BJ (cell line): ENCODE measurements around the gene CCBE1. TPM values are rescaled to one million over a fixed set of nuclear protein-coding genes. Genes with fewer than 3 reads are reported as not detected.
"Not testable (repeated sequence)": the region's sequence is repeated elsewhere in the genome, so short reads cannot be mapped to it uniquely, and the experiment has no call there.

Experiments
- CTCF ChIA-PET: fragments of 350-600 bp; formaldehyde crosslinking; extraction: SDS; loops from one replicate; lab custom pipeline; 2021; ENCODE audit warnings: antibody characterized with exemption, inconsistent platforms; lab: Yijun Ruan, JAX
- POLR2A ChIA-PET: fragments of 300-600 bp; sonication (Branson Sonifier 250); formaldehyde crosslinking; extraction: SDS; loops from one replicate; lab custom pipeline; 2021; ENCODE audit warnings: antibody characterized with exemption; lab: Charles Lee
- DNase-seq: peaks from one replicate; pipeline ENCODE4 v3.0.0-alpha.2; 2011; ENCODE audit warnings: low read depth
- H3K27me3 ChIP-seq: 2 replicates; pipeline ENCODE4 v1.6.0; 2011; ENCODE audit warnings: low read length; ENCODE audit not compliant: control insufficient read depth, insufficient read depth
- H3K36me3 ChIP-seq: 2 replicates; pipeline ENCODE4 v1.5.1; 2011; ENCODE audit warnings: low read length; ENCODE audit not compliant: control insufficient read depth, insufficient read depth
- H3K4me3 ChIP-seq: 2 replicates; pipeline ENCODE4 v1.5.1; 2011; ENCODE audit warnings: low read depth, mild to moderate bottlenecking, control low read depth, low read length
- CTCF ChIP-seq: IDR thresholded peaks from 2 replicates; pipeline ENCODE4 v1.5.1; 2011; ENCODE audit warnings: low read depth, mild to moderate bottlenecking, control low read depth, inconsistent platforms, low read length, moderate library complexity; ENCODE audit not compliant: insufficient read depth
- polyA plus RNA-seq: library from polyadenylated mRNA; depleted of rRNA; stranded (reverse); fragments of >200 nt; gene quantifications from 2 replicates; pipeline ENCODE4 v1.2.3, GENCODE V29; 2011

Gene CCBE1
- polyA plus RNA-seq, 1 experiment = 51.2 TPM

DNA sequence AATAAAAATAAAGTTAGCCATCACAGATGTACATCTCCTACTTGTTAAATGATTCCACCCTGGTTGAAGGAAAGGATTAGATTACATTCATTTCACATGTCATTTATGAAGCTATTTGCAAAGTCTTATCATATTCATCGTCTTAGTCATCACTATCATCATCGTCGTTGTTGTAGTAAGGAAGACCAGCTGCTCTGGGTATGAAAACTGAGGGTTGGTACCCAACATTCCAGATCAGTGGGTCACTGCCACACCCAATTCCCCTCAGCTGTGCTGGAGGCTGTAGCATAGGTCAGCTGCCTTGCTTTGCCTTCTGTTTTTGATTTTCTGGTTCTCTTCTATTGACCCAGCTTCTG is 20.9 kb upstream of the CCBE1 start:
- Histone ChIP-seq H3K27me3 (no peaks in the 10 kb centered on the region), H3K4me3 (no peak overlapping the region), H3K36me3 (no peaks in the 10 kb centered on the region)
- no peak for TF ChIP-seq CTCF
- ChIA-PET POLR2A (interaction anchor here (1.1 kb wide), 1 partner anchor 25 kb away, joined by 3 read pairs; no protein-coding TSS in a partner anchor), CTCF (interaction anchor here (0.8 to 5.1 kb wide), 9 partner anchors 15 to 259 kb away, joined by 3 to 26 read pairs (median 4); partner anchors contain the start of gene CCBE1)
- DNase-seq = peak; percentile 92

DNA sequence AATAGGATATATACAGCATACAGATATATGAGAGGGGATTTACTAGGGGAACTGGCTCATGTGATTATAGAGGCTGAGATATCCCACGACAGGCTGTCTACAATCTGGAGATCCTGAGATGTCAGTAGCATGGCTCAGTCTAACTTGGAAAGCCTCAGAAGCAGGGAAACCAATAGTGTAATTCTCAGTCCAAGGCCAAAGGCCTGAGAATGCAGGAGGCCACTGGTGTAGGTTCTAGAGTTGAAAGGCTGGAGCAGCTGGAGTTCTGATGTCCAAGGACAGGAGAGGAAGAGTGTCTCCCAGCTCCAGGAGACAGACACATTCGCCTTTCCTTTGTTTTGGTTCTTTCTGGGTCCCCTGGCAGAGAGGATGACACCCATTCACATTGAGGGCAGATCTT is 20.1 kb upstream of the CCBE1 start:
- Histone ChIP-seq H3K4me3 (no peak overlapping the region), H3K27me3 (no peaks in the 10 kb centered on the region), H3K36me3 (no peaks in the 10 kb centered on the region)
- TF ChIP-seq CTCF = no peak
- CTCF ChIA-PET = interaction anchor here (0.7 to 5.1 kb wide), 4 partner anchors 16 to 257 kb away, joined by 4 to 26 read pairs (median 6); no protein-coding TSS in a partner anchor
- POLR2A ChIA-PET = no interaction called here
- DNase-seq = no peak

DNA sequence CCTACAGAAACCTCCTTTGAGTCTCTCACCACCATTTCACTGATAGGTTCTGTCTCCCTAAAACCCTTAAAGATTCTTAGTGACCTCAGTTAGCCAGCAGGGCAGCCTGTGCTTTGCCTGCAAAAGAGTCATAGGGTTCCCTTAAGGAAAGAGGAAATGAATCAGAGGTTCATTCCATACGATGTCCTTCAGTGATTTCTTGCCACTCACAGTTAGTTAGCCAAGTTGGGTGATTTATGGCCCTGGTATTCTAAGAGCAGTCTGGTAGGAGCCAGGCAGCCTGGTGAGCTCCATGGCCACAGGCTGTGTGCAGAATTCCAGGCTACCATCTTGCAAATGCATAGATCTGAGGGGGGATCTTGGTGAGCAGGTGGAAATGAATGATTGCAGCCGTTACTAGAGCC is 18.7 kb upstream of the CCBE1 start:
- peak; percentile 12; the same call in 1 of the 2 replicates for TF ChIP-seq CTCF
- no peak for DNase-seq
- Histone ChIP-seq H3K4me3 (no peak overlapping the region), H3K27me3 (no peaks in the 10 kb centered on the region), H3K36me3 (no peaks in the 10 kb centered on the region)
- POLR2A ChIA-PET = no interaction called here
- CTCF ChIA-PET = interaction anchor here (3.5 to 5.1 kb wide), 2 partner anchors 19 to 108 kb away, joined by 18 to 26 read pairs; partner anchors contain the start of gene CCBE1

GRCh38 chr18:59715445-59715844 is 18.2 kb upstream of the CCBE1 start:
- DNase-seq = no peak
- no peak overlapping the region for H3K4me3 ChIP-seq
- TF ChIP-seq CTCF = no peak
- ChIA-PET CTCF (interaction anchor here (3.5 to 5.1 kb wide), 2 partner anchors 18 to 108 kb away, joined by 18 to 26 read pairs; partner anchors contain the start of gene CCBE1), POLR2A (interaction anchor here (1.0 kb wide), 1 partner anchor 15 kb away, joined by 3 read pairs; no protein-coding TSS in a partner anchor)
- no peaks in the 10 kb centered on the region for H3K36me3 ChIP-seq
- no peaks in the 10 kb centered on the region for H3K27me3 ChIP-seq

GRCh38 chr18:59714096-59714495 is 16.9 kb upstream of the CCBE1 start:
- DNase-seq, H3K36me3 ChIP-seq, H3K4me3 ChIP-seq, POLR2A ChIA-PET, H3K27me3 ChIP-seq: not testable (repeated sequence)
- CTCF ChIA-PET = interaction anchor here (1.9 to 3.5 kb wide), 2 partner anchors 17 to 109 kb away, joined by 6 to 18 read pairs; partner anchors contain the start of gene CCBE1
